NCI-H460 (cell line): ENCODE measurements around the gene PPP2R1A. TPM values are rescaled to one million over a fixed set of nuclear protein-coding genes. Genes with fewer than 3 reads are reported as not detected.

Source experiments
- DNase-seq: peaks from one replicate; pipeline ENCODE4 v3.0.0-alpha.2; 2016; ENCODE audit warnings: low read depth; ENCODE audit errors: extremely low read depth
- polyA plus RNA-seq: library from polyadenylated mRNA; depleted of rRNA; stranded (reverse); fragments of >200 nt; gene quantifications from 2 replicates; pipeline ENCODE4 v1.2.3, GENCODE V29; 2014; cell fraction: nucleus; rRNA removed
- total RNA-seq: library from RNA; depleted of rRNA; stranded (reverse); fragments of >200 nt; shearing (Covaris generic); gene quantifications from 2 replicates; pipeline ENCODE4 v1.2.3, GENCODE V29; 2014; rRNA removed

Gene PPP2R1A
- 104 and 111 TPM in 2 replicates for total RNA-seq
- 108 and 116 TPM in 2 replicates for polyA plus RNA-seq

DNA sequence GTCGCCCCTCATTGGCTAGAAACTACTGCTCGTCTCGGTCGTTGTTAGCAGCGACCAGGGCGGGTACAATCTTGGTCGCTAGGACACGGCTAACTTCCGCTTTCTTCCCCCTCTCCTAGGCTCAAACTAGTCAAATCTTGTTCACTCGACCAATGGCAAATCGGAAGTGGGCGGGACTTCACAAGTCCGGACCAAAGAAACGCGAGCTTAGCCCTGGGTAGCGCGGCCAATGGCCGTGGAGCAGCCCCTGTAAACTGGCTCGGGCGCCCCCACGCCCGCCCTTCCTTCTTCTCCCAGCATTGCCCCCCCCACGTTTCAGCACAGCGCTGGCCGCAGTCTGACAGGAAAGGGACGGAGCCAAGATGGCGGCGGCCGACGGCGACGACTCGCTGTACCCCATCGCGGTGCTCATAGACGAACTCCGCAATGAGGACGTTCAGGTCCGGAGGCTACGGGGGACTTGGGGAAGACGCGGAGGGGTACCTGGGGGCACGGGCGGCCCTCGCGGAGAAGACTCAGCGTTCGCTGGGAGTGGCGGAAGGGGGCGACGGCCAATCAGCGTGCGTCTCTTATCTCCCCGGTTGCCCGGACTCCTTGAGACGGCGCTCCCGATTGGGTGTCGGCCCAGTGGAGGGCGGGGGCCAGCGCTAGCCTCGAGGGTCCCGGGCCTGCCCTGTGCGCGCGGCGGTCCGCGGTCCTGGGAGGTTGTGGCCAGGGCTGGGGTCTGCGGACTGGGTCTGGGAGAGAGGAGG, at the start of gene PPP2R1A:
Gene PPP2R1A, plus strand, starts transcription at position 318 of the 752 bp plus-strand sequence. Its CDS starts 45 bp downstream, at position 363.
- DNase-seq: peak; percentile 100

- no peak for DNase-seq
These were observed 48.6 kb upstream of the PPP2R1A start for GRCh38 chr19:52141203-52141602.

- DNase-seq: no peak
These were observed 47.8 kb upstream of the PPP2R1A start for GRCh38 chr19:52142001-52142595.

DNA sequence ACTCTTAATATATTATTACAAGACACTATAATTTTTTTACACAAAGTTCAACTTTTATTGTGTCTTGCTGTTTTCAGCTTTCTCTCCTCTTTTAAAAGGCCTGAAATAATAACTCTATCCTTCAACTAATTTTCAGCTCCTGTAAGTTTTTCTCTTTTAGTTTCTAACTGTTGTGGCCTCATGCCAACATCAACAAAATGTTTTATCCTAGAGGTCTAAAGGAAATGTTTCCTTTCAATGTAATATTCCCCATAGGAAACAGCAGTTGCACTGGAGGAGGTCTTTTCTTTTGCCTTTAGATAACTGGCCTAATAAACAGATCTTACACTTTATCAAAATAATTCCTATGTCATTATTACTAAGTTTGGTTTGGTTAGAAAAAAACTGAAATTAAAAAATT, 41.6 kb upstream of the PPP2R1A start:
- DNase-seq: no peak

DNA sequence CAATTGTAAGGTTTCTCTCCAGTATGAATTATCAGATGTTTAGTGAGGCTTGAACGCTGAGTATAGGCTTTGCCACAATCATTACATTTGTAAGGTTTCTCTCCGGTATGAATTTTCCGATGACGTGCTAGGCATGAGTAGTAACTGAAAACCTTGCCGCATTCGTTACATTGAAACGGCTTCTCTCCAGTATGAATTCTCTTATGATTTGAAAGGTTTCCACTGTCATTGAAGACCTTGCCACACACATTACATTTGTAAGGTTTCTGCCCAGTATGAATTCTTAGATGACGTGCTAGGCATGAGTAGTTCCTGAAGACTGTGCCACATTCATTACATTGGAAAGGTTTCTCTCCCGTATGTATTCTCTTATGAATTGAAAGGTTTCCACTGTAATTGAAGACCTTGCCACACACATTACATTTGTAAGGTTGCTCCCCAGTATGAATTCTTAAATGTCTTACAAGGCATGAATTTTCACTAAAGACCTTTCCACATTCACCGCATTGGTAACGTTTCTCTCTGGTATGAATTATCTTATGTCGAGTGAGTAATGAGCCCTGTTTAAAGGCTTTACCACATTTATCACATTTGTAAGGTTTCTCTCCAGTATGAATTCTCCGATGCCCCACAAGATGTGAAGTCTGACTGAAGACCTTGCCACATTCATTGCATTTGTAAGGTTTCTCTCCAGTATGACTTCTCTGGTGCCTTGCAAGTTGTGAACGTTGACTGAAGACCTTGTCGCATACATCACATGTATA, 34.1 kb upstream of the PPP2R1A start:
- DNase-seq: no peak

DNA sequence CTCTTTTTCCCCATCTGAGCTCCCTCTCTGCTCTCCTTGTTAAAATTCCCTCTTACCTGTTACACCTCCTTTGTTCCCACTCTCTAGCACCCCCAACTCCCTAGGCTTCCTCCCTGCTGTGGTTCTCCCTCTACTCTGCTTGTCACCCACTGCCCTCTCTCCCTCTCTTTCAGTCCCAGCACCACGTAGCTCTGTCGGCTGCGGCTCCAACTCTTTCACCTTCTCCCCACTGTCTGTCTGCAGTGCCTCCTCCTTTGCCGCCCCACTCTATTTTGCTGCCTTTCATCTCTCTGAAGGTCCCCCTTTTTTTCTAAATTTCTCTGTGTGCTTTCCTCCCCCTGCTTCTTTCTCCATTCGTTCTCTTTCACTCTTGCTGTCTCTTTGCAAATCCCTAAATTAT, 19.5 kb upstream of the PPP2R1A start:
- DNase-seq: no peak

- no peak for DNase-seq
These were observed 19.0 kb upstream of the PPP2R1A start for GRCh38 chr19:52170863-52171320.

GRCh38 chr19:52171321-52172169, 18.3 kb upstream of the PPP2R1A start, which contains the start of gene ZNF836:
ZNF836 (minus strand) TSS chr19:52171621; CDS start chr19:52168072, 3,549 bp downstream.
- DNase-seq: peak; percentile 26

DNA sequence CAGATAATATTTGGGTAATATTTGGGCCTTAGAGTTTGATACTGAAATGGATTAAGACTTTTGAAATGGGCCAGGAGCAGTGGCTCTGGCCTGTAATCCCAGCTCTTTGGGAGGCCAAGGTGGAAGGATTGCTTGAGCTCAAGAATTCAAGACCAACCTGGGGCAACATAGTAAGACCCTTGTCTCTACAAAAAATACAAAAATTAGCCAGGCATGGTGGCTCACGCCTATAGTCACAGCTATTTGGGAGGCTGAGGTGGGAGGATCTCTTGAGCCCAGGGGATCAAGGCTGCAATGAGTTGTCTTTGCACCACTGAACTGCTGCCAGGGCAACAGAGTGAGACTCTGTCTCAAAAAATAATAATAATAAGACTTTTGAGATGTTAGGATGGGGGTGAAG, 17.5 kb upstream of the PPP2R1A start:
- DNase-seq: no peak

GRCh38 chr19:52176574-52176973, 13.3 kb upstream of the PPP2R1A start:
- no peak for DNase-seq

- DNase-seq: no peak
These were observed 2.4 kb upstream of the PPP2R1A start for GRCh38 chr19:52187407-52187806.

GRCh38 chr19:52188822-52189734, 774 bp upstream of the PPP2R1A start:
- DNase-seq: no peak

- no peak for DNase-seq
These were observed 838 bp downstream of the PPP2R1A start for GRCh38 chr19:52190487-52191293.

DNA sequence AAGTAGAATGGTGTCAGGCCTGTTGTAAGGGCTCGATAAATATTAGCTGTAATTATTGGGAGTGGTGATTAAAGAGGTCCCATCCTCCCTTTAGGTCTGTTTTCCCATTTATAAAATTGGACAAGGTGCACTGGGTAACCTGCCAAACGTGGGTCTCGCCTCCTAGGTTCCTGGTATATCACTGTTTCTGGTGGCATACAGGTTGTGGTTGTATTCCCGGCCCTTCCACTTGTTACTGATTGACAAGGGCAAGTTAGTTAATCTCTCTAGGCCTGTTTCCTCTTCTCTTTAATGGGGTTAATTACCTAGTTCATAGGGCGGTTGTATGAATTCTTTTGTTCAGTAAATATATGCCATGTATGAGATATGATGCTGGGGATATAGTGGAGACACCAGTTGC, 1.5 kb downstream of the PPP2R1A start:
- DNase-seq: no peak

DNA sequence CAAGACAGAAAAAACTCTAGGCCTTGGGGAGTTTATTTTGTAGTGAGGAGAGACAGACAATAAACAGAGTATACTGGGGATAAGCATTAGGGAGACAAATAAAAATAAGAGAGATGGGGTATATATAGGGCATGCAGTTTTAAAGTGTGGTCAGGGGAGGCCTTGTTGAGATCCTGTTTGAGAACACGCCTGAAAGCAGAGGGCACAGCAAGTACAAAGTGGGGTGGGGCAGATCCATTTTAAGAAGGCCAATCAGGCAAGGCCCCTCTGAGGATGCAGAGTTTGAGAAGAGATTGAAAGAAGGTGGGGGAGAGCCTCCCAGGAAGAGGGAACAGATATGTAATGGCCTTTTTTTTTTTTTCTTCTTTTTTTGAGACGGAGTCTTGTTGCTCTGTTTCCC, 2.1 kb downstream of the PPP2R1A start:
- no peak for DNase-seq

GRCh38 chr19:52196256-52196967, 6.6 kb downstream of the PPP2R1A start:
- no peak for DNase-seq

- no peak for DNase-seq
These were observed 8.1 kb downstream of the PPP2R1A start for GRCh38 chr19:52197964-52198363.

DNA sequence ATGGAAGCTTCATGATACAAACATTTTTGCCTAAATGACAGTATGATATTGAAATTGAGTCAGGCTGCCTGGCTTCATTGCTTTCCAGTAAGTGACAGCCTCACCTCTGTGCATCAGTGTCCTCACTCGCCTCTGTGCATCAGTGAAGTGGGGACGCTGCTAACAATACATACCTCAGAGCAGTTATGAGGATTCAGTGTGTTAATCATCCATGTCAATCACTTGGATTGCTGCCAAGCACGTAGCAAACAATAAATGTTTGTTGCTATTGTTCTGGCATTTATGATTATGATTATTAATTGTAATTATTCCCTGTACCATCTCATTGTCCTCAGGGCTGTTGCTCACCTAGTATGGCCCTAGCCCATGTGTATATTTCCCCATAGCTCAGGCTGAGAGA, 8.8 kb downstream of the PPP2R1A start:
- no peak for DNase-seq
